ENCODE results near the gene EFL1. TPM values are rescaled to one million over a fixed set of nuclear protein-coding genes. Genes with fewer than 3 reads are reported as not detected.

Gene EFL1
- total and polyA plus RNA-seq, 4 donors, result 3.2 to 10.1 (median 6.1) TPM

DNA sequence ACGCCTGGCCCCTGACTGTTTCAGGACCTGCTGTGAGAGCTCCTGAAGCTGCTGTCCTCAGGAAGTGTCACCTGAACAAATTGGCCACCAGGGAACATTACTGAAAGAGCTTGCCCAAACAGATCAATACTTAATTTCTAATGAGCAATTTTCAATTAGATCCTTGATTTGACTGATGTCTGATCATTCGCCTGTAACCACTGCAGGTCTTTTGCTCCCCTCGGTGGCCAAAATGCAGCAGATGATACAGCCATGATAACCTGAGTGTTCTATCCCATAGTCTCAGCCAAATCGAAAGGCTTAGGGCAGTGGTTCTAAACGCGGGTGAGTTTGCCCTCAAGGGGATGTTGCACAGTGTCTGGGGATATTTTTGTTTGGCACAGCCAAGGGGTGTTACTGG is 159.1 kb downstream of the EFL1 start:
- no peak for DNase-seq (ENCODE audit: low spot score)
- H3K27me3 ChIP-seq (ENCODE audit: control insufficient read depth in 4 of 4, insufficient read depth in 4 of 4, low read length in 3 of 4), result no peaks in the 10 kb centered on the region
- no peaks in the 10 kb centered on the region for H3K36me3 ChIP-seq (ENCODE audit: control insufficient read depth in 4 of 4, insufficient read depth in 3 of 4, low read depth in 1 of 4, low read length in 3 of 4)
- H3K4me1 ChIP-seq (ENCODE audit: control insufficient read depth in 4 of 4, insufficient read depth in 4 of 4, low read length in 3 of 4), result no peaks in the 10 kb centered on the region
- 78% methylated on average over 6 of the region's 6 CpGs for WGBS
- no peak overlapping the region for H3K9ac ChIP-seq (ENCODE audit: low read depth in 1 of 2, low read length in 2 of 2)
- H3K4me3 ChIP-seq (ENCODE audit: low read depth in 1 of 3, low read length in 3 of 3), result no peak overlapping the region
- H3K9me3 ChIP-seq (ENCODE audit: control insufficient read depth in 4 of 4, low read length in 3 of 4), result no peaks in the 10 kb centered on the region
- no peak overlapping the region for H3K27ac ChIP-seq (ENCODE audit: low read depth in 1 of 2, low read length in 2 of 2)
- TF ChIP-seq, protein P1, sequence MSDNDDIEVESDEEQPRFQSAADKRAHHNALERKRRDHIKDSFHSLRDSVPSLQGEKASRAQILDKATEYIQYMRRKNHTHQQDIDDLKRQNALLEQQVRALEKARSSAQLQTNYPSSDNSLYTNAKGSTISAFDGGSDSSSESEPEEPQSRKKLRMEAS (IDR thresholded peaks at IDR 0.05), result no peak
- TF ChIP-seq SP1 (IDR thresholded peaks at IDR 0.05), result no peak
- no peak for TF ChIP-seq YY1 (IDR thresholded peaks at IDR 0.05)
- no peak for TF ChIP-seq GABPA (IDR thresholded peaks at IDR 0.05 in 1 of 2, conservative IDR thresholded peaks at IDR 0.05 in 1 of 2)
- TF ChIP-seq, protein P2, sequence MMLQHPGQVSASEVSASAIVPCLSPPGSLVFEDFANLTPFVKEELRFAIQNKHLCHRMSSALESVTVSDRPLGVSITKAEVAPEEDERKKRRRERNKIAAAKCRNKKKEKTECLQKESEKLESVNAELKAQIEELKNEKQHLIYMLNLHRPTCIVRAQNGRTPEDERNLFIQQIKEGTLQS (IDR thresholded peaks at IDR 0.05), result no peak

DNA sequence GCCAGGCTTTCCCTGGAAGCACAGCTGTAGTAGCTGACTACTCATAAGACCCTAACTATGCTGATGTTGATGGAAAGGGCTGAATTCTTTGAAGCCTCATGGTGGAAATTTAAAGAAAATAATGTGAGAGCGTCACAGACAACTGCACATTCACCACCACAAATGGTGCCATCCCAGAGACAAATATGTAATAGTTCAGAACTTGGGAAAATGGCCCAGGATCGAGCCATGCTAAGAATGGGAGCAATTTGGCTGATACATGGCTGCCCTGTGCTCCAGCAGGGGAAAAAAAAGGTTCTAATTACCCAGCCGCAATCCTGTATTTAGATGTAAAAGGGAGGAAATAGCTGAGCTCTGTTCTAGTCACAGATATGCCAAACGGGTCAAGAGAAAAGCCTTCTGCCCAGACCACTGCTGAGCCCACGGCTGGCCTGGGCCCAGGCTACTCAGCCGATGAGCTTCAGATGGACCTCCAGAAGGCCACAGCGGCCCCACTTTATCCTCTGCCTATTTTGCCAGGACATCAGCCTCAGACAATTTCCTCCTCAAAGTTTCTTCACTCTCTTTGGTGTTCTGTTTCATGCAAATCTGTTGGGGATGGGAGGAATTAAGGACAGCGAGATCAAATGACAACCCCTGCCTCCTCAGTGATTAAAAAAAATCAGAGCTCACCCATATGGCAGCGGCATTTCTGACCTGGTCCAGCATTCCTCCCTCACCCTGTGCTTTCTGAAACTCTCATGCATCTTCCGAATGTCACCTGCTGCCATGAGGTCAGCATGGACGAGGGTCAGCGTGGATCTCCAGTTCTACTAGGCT is 162.2 kb downstream of the EFL1 start:
- Histone ChIP-seq H3K36me3 (ENCODE audit: control insufficient read depth in 4 of 4, insufficient read depth in 3 of 4, low read depth in 1 of 4, low read length in 3 of 4) (no peaks in the 10 kb centered on the region), H3K27ac (ENCODE audit: low read depth in 1 of 2, low read length in 2 of 2) (no peak overlapping the region), H3K27me3 (ENCODE audit: control insufficient read depth in 4 of 4, insufficient read depth in 4 of 4, low read length in 3 of 4) (no peaks in the 10 kb centered on the region), H3K9me3 (ENCODE audit: control insufficient read depth in 4 of 4, low read length in 3 of 4) (no peaks in the 10 kb centered on the region), H3K4me3 (ENCODE audit: low read depth in 1 of 3, low read length in 3 of 3) (no peak overlapping the region), H3K4me1 (ENCODE audit: control insufficient read depth in 4 of 4, insufficient read depth in 4 of 4, low read length in 3 of 4) (no peaks in the 10 kb centered on the region), H3K9ac (ENCODE audit: low read depth in 1 of 2, low read length in 2 of 2) (no peak overlapping the region)
- 70% methylated on average over 12 of the region's 12 CpGs for WGBS
- TF ChIP-seq JUND (IDR thresholded peaks at IDR 0.05) (no peak), GABPA (IDR thresholded peaks at IDR 0.05 in 1 of 2, conservative IDR thresholded peaks at IDR 0.05 in 1 of 2) (no peak), FOXA2 (IDR thresholded peaks at IDR 0.05) (no peak), HNF4G (IDR thresholded peaks at IDR 0.05) (no peak), NR2F2 (IDR thresholded peaks at IDR 0.05) (no peak), RXRA (IDR thresholded peaks at IDR 0.05) (no peak), TAF1 (conservative IDR thresholded peaks at IDR 0.05) (no peak), FOXA1 (IDR thresholded peaks at IDR 0.05) (no peak)
- TF ChIP-seq, protein P1 (IDR thresholded peaks at IDR 0.05), result no peak
- TF ChIP-seq, protein P3, sequence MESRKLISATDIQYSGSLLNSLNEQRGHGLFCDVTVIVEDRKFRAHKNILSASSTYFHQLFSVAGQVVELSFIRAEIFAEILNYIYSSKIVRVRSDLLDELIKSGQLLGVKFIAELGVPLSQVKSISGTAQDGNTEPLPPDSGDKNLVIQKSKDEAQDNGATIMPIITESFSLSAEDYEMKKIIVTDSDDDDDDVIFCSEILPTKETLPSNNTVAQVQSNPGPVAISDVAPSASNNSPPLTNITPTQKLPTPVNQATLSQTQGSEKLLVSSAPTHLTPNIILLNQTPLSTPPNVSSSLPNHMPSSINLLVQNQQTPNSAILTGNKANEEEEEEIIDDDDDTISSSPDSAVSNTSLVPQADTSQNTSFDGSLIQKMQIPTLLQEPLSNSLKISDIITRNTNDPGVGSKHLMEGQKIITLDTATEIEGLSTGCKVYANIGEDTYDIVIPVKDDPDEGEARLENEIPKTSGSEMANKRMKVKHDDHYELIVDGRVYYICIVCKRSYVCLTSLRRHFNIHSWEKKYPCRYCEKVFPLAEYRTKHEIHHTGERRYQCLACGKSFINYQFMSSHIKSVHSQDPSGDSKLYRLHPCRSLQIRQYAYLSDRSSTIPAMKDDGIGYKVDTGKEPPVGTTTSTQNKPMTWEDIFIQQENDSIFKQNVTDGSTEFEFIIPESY (IDR thresholded peaks at IDR 0.05), result no peak
- TF ChIP-seq, protein P4, sequence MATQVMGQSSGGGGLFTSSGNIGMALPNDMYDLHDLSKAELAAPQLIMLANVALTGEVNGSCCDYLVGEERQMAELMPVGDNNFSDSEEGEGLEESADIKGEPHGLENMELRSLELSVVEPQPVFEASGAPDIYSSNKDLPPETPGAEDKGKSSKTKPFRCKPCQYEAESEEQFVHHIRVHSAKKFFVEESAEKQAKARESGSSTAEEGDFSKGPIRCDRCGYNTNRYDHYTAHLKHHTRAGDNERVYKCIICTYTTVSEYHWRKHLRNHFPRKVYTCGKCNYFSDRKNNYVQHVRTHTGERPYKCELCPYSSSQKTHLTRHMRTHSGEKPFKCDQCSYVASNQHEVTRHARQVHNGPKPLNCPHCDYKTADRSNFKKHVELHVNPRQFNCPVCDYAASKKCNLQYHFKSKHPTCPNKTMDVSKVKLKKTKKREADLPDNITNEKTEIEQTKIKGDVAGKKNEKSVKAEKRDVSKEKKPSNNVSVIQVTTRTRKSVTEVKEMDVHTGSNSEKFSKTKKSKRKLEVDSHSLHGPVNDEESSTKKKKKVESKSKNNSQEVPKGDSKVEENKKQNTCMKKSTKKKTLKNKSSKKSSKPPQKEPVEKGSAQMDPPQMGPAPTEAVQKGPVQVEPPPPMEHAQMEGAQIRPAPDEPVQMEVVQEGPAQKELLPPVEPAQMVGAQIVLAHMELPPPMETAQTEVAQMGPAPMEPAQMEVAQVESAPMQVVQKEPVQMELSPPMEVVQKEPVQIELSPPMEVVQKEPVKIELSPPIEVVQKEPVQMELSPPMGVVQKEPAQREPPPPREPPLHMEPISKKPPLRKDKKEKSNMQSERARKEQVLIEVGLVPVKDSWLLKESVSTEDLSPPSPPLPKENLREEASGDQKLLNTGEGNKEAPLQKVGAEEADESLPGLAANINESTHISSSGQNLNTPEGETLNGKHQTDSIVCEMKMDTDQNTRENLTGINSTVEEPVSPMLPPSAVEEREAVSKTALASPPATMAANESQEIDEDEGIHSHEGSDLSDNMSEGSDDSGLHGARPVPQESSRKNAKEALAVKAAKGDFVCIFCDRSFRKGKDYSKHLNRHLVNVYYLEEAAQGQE (IDR thresholded peaks at IDR 0.05), result no peak
- TF ChIP-seq, protein P2 (IDR thresholded peaks at IDR 0.05), result no peak
- no peak for DNase-seq (ENCODE audit: low spot score)

Measured in liver (tissue), 9 donors.